ENCODE data around the gene ERLEC1.

DNA sequence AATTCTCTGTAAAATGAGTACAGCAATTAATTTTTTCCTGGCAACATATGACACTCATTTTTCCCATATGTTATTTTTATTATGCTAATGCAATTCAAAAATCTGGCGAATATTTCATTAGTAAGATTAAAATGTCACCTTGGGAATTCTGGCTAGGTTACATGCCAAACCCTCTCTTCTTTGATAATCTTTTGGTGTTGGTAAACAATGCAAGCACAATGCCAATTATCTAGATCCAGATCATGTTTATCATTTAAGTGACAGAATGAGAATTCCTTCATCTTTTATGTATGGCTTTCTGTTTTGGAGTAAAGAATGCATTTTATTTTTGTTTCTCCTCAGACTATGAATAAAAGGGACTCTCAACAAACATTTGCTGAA lies 39.2 kb downstream of the ERLEC1 start:
- TF ChIP-seq, protein P1, sequence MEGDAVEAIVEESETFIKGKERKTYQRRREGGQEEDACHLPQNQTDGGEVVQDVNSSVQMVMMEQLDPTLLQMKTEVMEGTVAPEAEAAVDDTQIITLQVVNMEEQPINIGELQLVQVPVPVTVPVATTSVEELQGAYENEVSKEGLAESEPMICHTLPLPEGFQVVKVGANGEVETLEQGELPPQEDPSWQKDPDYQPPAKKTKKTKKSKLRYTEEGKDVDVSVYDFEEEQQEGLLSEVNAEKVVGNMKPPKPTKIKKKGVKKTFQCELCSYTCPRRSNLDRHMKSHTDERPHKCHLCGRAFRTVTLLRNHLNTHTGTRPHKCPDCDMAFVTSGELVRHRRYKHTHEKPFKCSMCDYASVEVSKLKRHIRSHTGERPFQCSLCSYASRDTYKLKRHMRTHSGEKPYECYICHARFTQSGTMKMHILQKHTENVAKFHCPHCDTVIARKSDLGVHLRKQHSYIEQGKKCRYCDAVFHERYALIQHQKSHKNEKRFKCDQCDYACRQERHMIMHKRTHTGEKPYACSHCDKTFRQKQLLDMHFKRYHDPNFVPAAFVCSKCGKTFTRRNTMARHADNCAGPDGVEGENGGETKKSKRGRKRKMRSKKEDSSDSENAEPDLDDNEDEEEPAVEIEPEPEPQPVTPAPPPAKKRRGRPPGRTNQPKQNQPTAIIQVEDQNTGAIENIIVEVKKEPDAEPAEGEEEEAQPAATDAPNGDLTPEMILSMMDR (IDR thresholded peaks at IDR 0.05): no peak
- TF ChIP-seq EP300 (IDR thresholded peaks at IDR 0.05): no peak

Measured in upper lobe of left lung (tissue), 4 donors.